CD4-positive, alpha-beta T cell treated with Interferon alpha-2 for 1 hour (primary cell): Measurements from ENCODE around the gene S100A10.
A peak's percentile ranks its signal among the peaks of the same experiment; 100 is the strongest.

Experiments
- DNase-seq, 2 donors: peaks; one replicate each; pipeline ENCODE4 v3.0.0-alpha.2; 2020 to 2022

S100A10 gene

GRCh38 chr1:151960780-151961513 is 32.7 kb downstream of the S100A10 start:
- DNase-seq: no peak

- no peak for DNase-seq
Measured at GRCh38 chr1:151958959-151959358, 34.7 kb downstream of the S100A10 start.

GRCh38 chr1:151956957-151957497 is 36.6 kb downstream of the S100A10 start:
- no peak for DNase-seq

- no peak for DNase-seq
Measured at GRCh38 chr1:151953409-151954094, 40.1 kb downstream of the S100A10 start.

GRCh38 chr1:151952811-151953210 is 40.8 kb downstream of the S100A10 start:
- DNase-seq: no peak

- no peak for DNase-seq
Measured at GRCh38 chr1:151949371-151950193, 44.1 kb downstream of the S100A10 start.

- no peak for DNase-seq
Measured at GRCh38 chr1:151948506-151948905, 45.2 kb downstream of the S100A10 start.

- DNase-seq: no peak
Measured at GRCh38 chr1:151947140-151947539, 46.5 kb downstream of the S100A10 start.

- peak; percentile 93 to 96 for DNase-seq
Measured at GRCh38 chr1:151945725-151946722, 47.6 kb downstream of the S100A10 start.

- peak; percentile 14 to 26 for DNase-seq
Measured at GRCh38 chr1:151944857-151945575, 48.6 kb downstream of the S100A10 start.

GRCh38 chr1:151944126-151944856 is 49.4 kb downstream of the S100A10 start:
- DNase-seq: peak; percentile 40 to 54

- DNase-seq: no peak
Measured at GRCh38 chr1:151943591-151943990, 50.1 kb downstream of the S100A10 start.

- DNase-seq: no peak
Measured at GRCh38 chr1:151942882-151943281, 50.8 kb downstream of the S100A10 start.

GRCh38 chr1:151940541-151940940 is 53.1 kb downstream of the S100A10 start:
- DNase-seq: no peak

GRCh38 chr1:151939779-151940178 is 53.9 kb downstream of the S100A10 start:
- DNase-seq: no peak

- DNase-seq: no peak
Measured at GRCh38 chr1:151939141-151939540, 54.5 kb downstream of the S100A10 start.

- no peak for DNase-seq
Measured at GRCh38 chr1:151936653-151937052, 57.0 kb downstream of the S100A10 start.

- no peak for DNase-seq
Measured at GRCh38 chr1:151935894-151936602, 57.6 kb downstream of the S100A10 start.

GRCh38 chr1:151935154-151935553 is 58.5 kb downstream of the S100A10 start:
- DNase-seq: no peak

GRCh38 chr1:151934048-151934493 is 59.6 kb downstream of the S100A10 start:
- DNase-seq: peak; percentile 49 to 80
